HAP-1 (cell line): Measurements from ENCODE around the gene ZNF267.

Experiments used
- DNase-seq, 2 experiments: peaks; one replicate each; pipeline ENCODE4 v3.0.0-alpha.2; 2016 to 2020; ENCODE audit warnings: low spot score in 2 of 2
- H3K27me3 ChIP-seq: fragments of 250-450 bp; sonication (Bioruptor Pico); 2 replicates; pipeline ENCODE4 v1.5.1; 2020; ENCODE audit warnings: low read depth, mild to moderate bottlenecking, moderate library complexity
- H3K36me3 ChIP-seq: fragments of 250-450 bp; sonication (Bioruptor Pico); replicated peaks from 2 replicates; pipeline ENCODE4 v1.5.1; 2020; ENCODE audit warnings: mild to moderate bottlenecking
- H3K4me1 ChIP-seq: fragments of 250-450 bp; sonication (Bioruptor Pico); 2 replicates; pipeline ENCODE4 v1.5.1; 2020; ENCODE audit warnings: mild to moderate bottlenecking
- H3K4me3 ChIP-seq: fragments of 250-450 bp; sonication (Bioruptor Pico); 2 replicates; pipeline ENCODE4 v1.5.1; 2020; ENCODE audit warnings: mild to moderate bottlenecking, moderate library complexity
- H3K9me3 ChIP-seq: fragments of 250-450 bp; sonication (Bioruptor Pico); 2 replicates; pipeline ENCODE4 v1.5.1; 2020; ENCODE audit warnings: mild to moderate bottlenecking, moderate library complexity
- in situ Hi-C: fragments of 300-500 bp; cut with MboI; formaldehyde crosslinking; loops from 3 replicates; pipeline ENCODE4 v1.14.3; 2020; ENCODE audit warnings: low sequenced_read_pairs, inconsistent platforms, mixed read lengths

The ZNF267 gene

GRCh38 chr16:31871510-31871909 lies 2.1 kb upstream of the ZNF267 start:
- in situ Hi-C loops, result loop anchor here (10.0 to 25.0 kb wide), 2 partner anchors 417 to 659 kb away; partner anchors contain the start of genes ARMC5, PYCARD, PYDC1 and TRIM72
- H3K27me3 ChIP-seq, result peaks cover 7% of the 10 kb centered on the region; the same call in 1 of the 2 replicates
- H3K9me3 ChIP-seq, result no peaks in the 10 kb centered on the region
- peaks cover 11% of the 10 kb centered on the region for H3K36me3 ChIP-seq
- H3K4me1 ChIP-seq, result peaks cover 14% of the 10 kb centered on the region
- H3K4me3 ChIP-seq, result no peak overlapping the region
- DNase-seq, result no peak

GRCh38 chr16:31872201-31872600 lies 1.4 kb upstream of the ZNF267 start:
- Histone ChIP-seq H3K4me3 (no peak overlapping the region), H3K36me3 (peaks cover 11% of the 10 kb centered on the region), H3K9me3 (no peaks in the 10 kb centered on the region), H3K4me1 (peaks cover 20% of the 10 kb centered on the region), H3K27me3 (peaks cover 7% of the 10 kb centered on the region; the same call in 1 of the 2 replicates)
- in situ Hi-C loops, result loop anchor here (10.0 to 25.0 kb wide), 2 partner anchors 417 to 660 kb away; partner anchors contain the start of genes ARMC5, PYCARD, PYDC1 and TRIM72
- DNase-seq, result no peak

GRCh38 chr16:31874366-31875111 lies 932 bp downstream of the ZNF267 start:
- Histone ChIP-seq H3K27me3 (peaks cover 7% of the 10 kb centered on the region; the same call in 1 of the 2 replicates), H3K4me1 (peaks cover 29% of the 10 kb centered on the region), H3K36me3 (peaks cover 19% of the 10 kb centered on the region), H3K9me3 (peaks cover 2% of the 10 kb centered on the region; the same call in 1 of the 2 replicates), H3K4me3 (peak overlapping the region; percentile 97)
- in situ Hi-C loops, result loop anchor here (10.0 to 25.0 kb wide), 2 partner anchors 420 to 662 kb away; partner anchors contain the start of genes ARMC5, PYCARD, PYDC1 and TRIM72
- DNase-seq, result peak; percentile 40 to 51

GRCh38 chr16:31875112-31875803 lies 1.7 kb downstream of the ZNF267 start:
- peaks cover 29% of the 10 kb centered on the region for H3K4me1 ChIP-seq
- peaks cover 25% of the 10 kb centered on the region for H3K36me3 ChIP-seq
- peaks cover 3% of the 10 kb centered on the region; the same call in 1 of the 2 replicates for H3K9me3 ChIP-seq
- in situ Hi-C loops, result loop anchor here (10.0 kb wide), 1 partner anchor 420 kb away; the partner anchor contains the start of gene ARMC5
- peaks cover 4% of the 10 kb centered on the region; the same call in 1 of the 2 replicates for H3K27me3 ChIP-seq
- peak overlapping the region; percentile 97 for H3K4me3 ChIP-seq
- peak in 1 of 2 experiments; percentile 50 for DNase-seq

- H3K36me3 ChIP-seq, result peaks cover 30% of the 10 kb centered on the region
- H3K27me3 ChIP-seq, result no peaks in the 10 kb centered on the region
- peaks cover 29% of the 10 kb centered on the region for H3K4me1 ChIP-seq
- H3K9me3 ChIP-seq, result peaks cover 3% of the 10 kb centered on the region; the same call in 1 of the 2 replicates
- DNase-seq, result no peak
- peak overlapping the region; percentile 97; the same call in 1 of the 2 replicates for H3K4me3 ChIP-seq
- in situ Hi-C loops, result loop anchor here (10.0 kb wide), 1 partner anchor 421 kb away; the partner anchor contains the start of gene ARMC5
These were observed 2.4 kb downstream of the ZNF267 start for GRCh38 chr16:31875928-31876547.

- peaks cover 30% of the 10 kb centered on the region for H3K36me3 ChIP-seq
- no peak for DNase-seq
- H3K4me1 ChIP-seq, result peaks cover 29% of the 10 kb centered on the region
- in situ Hi-C loops, result loop anchor here (10.0 kb wide), 1 partner anchor 422 kb away; the partner anchor contains the start of gene ARMC5
- no peaks in the 10 kb centered on the region for H3K27me3 ChIP-seq
- H3K9me3 ChIP-seq, result peaks cover 3% of the 10 kb centered on the region; the same call in 1 of the 2 replicates
- no peak overlapping the region for H3K4me3 ChIP-seq
These were observed 3.6 kb downstream of the ZNF267 start for GRCh38 chr16:31876951-31877828.

- in situ Hi-C loops, result loop anchor here (10.0 kb wide), 1 partner anchor 423 kb away; the partner anchor contains the start of gene ARMC5
- H3K36me3 ChIP-seq, result peaks cover 30% of the 10 kb centered on the region
These were observed 4.5 kb downstream of the ZNF267 start for GRCh38 chr16:31877876-31878642.

GRCh38 chr16:31879937-31880321 lies 6.3 kb downstream of the ZNF267 start:
- H3K9me3 ChIP-seq, result peaks cover 3% of the 10 kb centered on the region; the same call in 1 of the 2 replicates

More at GRCh38 chr16:31877876-31878642, 4.5 kb downstream of the ZNF267 start:
- H3K27me3 ChIP-seq, result no peaks in the 10 kb centered on the region
- peaks cover 29% of the 10 kb centered on the region for H3K4me1 ChIP-seq
- H3K9me3 ChIP-seq, result peaks cover 3% of the 10 kb centered on the region; the same call in 1 of the 2 replicates
- DNase-seq, result no peak
- no peak overlapping the region for H3K4me3 ChIP-seq

GRCh38 chr16:31880322-31880979 lies 6.8 kb downstream of the ZNF267 start:
- Histone ChIP-seq H3K4me1 (peaks cover 25% of the 10 kb centered on the region), H3K9me3 (peaks cover 3% of the 10 kb centered on the region; the same call in 1 of the 2 replicates)
- in situ Hi-C loops, result no loop called here

More at GRCh38 chr16:31879937-31880321, 6.3 kb downstream of the ZNF267 start:
- H3K4me1 ChIP-seq, result peaks cover 29% of the 10 kb centered on the region
- DNase-seq, result no peak
- in situ Hi-C loops, result loop anchor here (10.0 kb wide), 1 partner anchor 425 kb away; the partner anchor contains the start of gene ARMC5
- peaks cover 44% of the 10 kb centered on the region for H3K36me3 ChIP-seq
- no peaks in the 10 kb centered on the region for H3K27me3 ChIP-seq
- H3K4me3 ChIP-seq, result no peak overlapping the region

GRCh38 chr16:31886227-31886626 lies 12.6 kb downstream of the ZNF267 start:
- no peaks in the 10 kb centered on the region for H3K27me3 ChIP-seq
- no peaks in the 10 kb centered on the region for H3K4me1 ChIP-seq
- H3K4me3 ChIP-seq, result no peak overlapping the region
- in situ Hi-C loops, result no loop called here
- H3K9me3 ChIP-seq, result no peaks in the 10 kb centered on the region
- peaks cover 66% of the 10 kb centered on the region for H3K36me3 ChIP-seq
- DNase-seq, result no peak

More at GRCh38 chr16:31880322-31880979, 6.8 kb downstream of the ZNF267 start:
- Histone ChIP-seq H3K36me3 (peaks cover 46% of the 10 kb centered on the region), H3K27me3 (no peaks in the 10 kb centered on the region), H3K4me3 (no peak overlapping the region)
- no peak for DNase-seq

GRCh38 chr16:31888735-31889134 lies 15.1 kb downstream of the ZNF267 start:
- H3K4me1 ChIP-seq, result no peaks in the 10 kb centered on the region
- in situ Hi-C loops, result no loop called here

More at GRCh38 chr16:31888735-31889134, 15.1 kb downstream of the ZNF267 start:
- DNase-seq, result no peak
- Histone ChIP-seq H3K36me3 (peaks cover 78% of the 10 kb centered on the region), H3K9me3 (no peaks in the 10 kb centered on the region), H3K27me3 (no peaks in the 10 kb centered on the region), H3K4me3 (no peak overlapping the region)
